ENCODE measurements around the gene TUBA1A. TPM values are rescaled to one million over a fixed set of nuclear protein-coding genes. Genes with fewer than 3 reads are reported as not detected.
"Not testable (repeated sequence)": the region's sequence is repeated elsewhere in the genome, so short reads cannot be mapped to it uniquely, and the experiment has no call there.

Gene TUBA1A
- polyA plus RNA-seq, 1 donor = 757 TPM

- no peak for DNase-seq
These were observed 42.5 kb downstream of the TUBA1A start for GRCh38 chr12:49146406-49146805.

GRCh38 chr12:49144384-49144783, 44.5 kb downstream of the TUBA1A start:
- no peak for DNase-seq

DNA sequence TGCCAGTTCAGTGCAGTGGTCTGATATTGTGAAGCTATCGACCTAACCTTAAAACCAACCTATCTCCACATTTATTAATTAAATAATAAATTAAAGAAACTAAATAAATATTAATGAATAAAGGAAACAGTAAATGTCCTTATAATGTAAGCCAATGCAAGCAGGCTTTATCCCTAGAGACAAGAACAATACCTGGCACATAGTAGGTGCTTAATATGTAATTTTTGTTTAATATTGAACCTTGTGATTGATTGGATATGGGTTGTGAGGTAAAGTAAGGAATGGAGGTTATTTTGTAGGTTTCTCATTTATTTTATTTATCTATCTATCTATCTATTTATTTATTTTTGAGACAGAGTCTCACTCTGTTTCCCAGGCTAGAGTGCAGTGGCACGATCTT, 49.9 kb downstream of the TUBA1A start:
- no peak for DNase-seq

DNA sequence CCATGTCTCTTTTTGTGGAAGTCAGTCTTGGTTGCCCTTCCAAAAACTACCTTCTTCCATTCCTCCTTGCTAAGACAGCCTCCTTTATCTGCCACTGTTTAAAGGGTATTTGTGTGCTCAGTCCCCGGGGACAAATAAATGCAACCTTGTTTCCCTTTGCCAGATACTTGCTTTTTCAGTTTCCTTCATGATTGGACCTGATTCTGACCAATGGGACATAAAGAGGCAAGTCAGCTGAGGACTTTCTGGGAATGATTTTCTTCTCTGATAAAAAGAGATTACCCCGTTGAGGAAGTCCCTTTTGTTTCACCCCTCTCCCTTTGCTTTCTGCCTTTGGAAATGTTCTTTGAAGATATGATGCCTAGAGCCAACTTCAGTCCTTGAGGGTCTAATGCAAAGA, 50.3 kb downstream of the TUBA1A start:
- no peak for DNase-seq

DNA sequence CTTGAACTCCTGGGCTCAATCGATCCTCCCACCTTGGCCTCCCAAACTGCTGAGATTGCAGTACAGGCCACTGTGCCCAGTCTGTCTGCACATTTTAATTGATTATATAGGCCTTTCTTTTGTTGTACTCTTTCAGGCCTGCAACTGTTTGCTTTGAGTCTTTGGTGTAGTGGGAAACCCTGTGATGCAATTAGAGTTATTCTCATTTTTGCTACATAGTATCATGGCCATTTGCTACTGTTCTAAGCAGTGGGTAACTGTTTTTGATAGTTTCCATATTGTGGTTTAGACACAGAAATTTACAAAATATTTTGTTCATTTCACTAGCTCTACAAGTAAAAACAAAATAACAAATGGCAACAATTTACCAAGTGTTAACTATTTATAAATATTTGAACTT, 51.4 kb downstream of the TUBA1A start:
- no peak for DNase-seq

DNA sequence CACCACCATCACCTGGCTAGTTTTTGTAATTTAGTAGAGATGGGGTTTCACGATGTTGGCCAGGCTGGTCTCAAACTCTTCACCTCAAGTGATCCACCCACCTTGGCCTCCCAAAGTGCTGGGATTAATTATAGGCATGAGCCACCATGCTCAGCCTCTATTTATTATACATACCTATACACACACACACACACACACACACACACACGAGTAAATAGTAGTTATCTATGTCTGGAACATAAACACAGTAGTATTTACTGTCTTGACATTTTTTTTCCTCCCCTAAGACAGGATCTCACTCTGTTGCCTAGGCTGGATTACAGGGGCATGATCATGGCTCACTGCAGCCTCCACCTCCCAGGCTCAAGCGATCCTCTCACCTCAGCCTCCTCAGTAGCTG, 51.9 kb downstream of the TUBA1A start:
- not testable (repeated sequence) for DNase-seq

Other genes starting within 250 kb of the TUBA1A start
- gene ARF3, start 231.6 kb downstream of the TUBA1A start, polyA plus RNA-seq (ENCODE audit: insufficient read length) = 46.1 TPM
- gene WNT10B, start 217.3 kb downstream of the TUBA1A start, polyA plus RNA-seq (ENCODE audit: insufficient read length) = 0.84 TPM
- gene WNT1, start 210.8 kb downstream of the TUBA1A start, polyA plus RNA-seq (ENCODE audit: insufficient read length) = not detected
- gene DDN, start 189.7 kb downstream of the TUBA1A start, polyA plus RNA-seq (ENCODE audit: insufficient read length) = 32.5 TPM
- gene PRKAG1, start 170.3 kb downstream of the TUBA1A start, polyA plus RNA-seq (ENCODE audit: insufficient read length) = 57.6 TPM
- 53.2 TPM for gene KMT2D, start 128.3 kb downstream of the TUBA1A start, polyA plus RNA-seq (ENCODE audit: insufficient read length)
- 2.2 TPM for gene RHEBL1, start 119.1 kb downstream of the TUBA1A start, polyA plus RNA-seq (ENCODE audit: insufficient read length)
- 0.84 TPM for gene DHH, start 94.3 kb downstream of the TUBA1A start, polyA plus RNA-seq (ENCODE audit: insufficient read length)
- gene LMBR1L, start 78.2 kb downstream of the TUBA1A start, polyA plus RNA-seq (ENCODE audit: insufficient read length) = 50.3 TPM
- gene TUBA1B, start 57.7 kb downstream of the TUBA1A start, polyA plus RNA-seq (ENCODE audit: insufficient read length) = 835 TPM
- gene TUBA1C, start 76.0 kb upstream of the TUBA1A start, polyA plus RNA-seq (ENCODE audit: insufficient read length) = 53.7 TPM
- 1.4 TPM for gene PRPH, start 106.1 kb upstream of the TUBA1A start, polyA plus RNA-seq (ENCODE audit: insufficient read length)
- 10.0 TPM for gene TROAP, start 134.2 kb upstream of the TUBA1A start, polyA plus RNA-seq (ENCODE audit: insufficient read length)
- gene C1QL4, start 148.1 kb upstream of the TUBA1A start, polyA plus RNA-seq (ENCODE audit: insufficient read length) = not detected
- 0.39 TPM for gene DNAJC22, start 157.8 kb upstream of the TUBA1A start, polyA plus RNA-seq (ENCODE audit: insufficient read length)
- gene SPATS2, start 178.4 kb upstream of the TUBA1A start, polyA plus RNA-seq (ENCODE audit: insufficient read length) = 27.2 TPM

Measured in hindlimb muscle (tissue), 1 donor.